Measurements from ENCODE around the gene EFNA5. TPM values are rescaled to one million over a fixed set of nuclear protein-coding genes. Genes with fewer than 3 reads are reported as not detected.

The EFNA5 gene
- total and polyA plus RNA-seq, 2 experiments from 2014 or later: 0.64 to 0.86 TPM

- no peak overlapping the region for H3K4me2 ChIP-seq (ENCODE audit: unreplicated experiment)
- no peak for TF ChIP-seq EZH2 (IDR thresholded peaks at IDR 0.05; ENCODE audit: insufficient read depth, poor library complexity, severe bottlenecking)
- TF ChIP-seq EZH2phosphoT487 (IDR thresholded peaks at IDR 0.05; ENCODE audit: insufficient read depth, low read depth): no peak
- H3K9me2 ChIP-seq (ENCODE audit: insufficient read depth): no peaks in the 10 kb centered on the region
- H3K9me3 ChIP-seq (ENCODE audit: low read depth): no peaks in the 10 kb centered on the region
- peaks cover 3% of the 10 kb centered on the region for H3K4me1 ChIP-seq (ENCODE audit: insufficient read depth)
- H3K27me3 ChIP-seq (replicated peaks; ENCODE audit: insufficient read depth): peaks cover 23% of the 10 kb centered on the region; the same call in 1 of the 2 replicates
- DNase-seq: no peak
- in situ Hi-C loops (cut with MboI): no loop called here
- H3K79me2 ChIP-seq (ENCODE audit: insufficient read depth): no peaks in the 10 kb centered on the region
- 74 to 81% methylated on average over 4 of the region's 4 CpGs for WGBS, 2 experiments (ENCODE audit: low coverage in 1 of 2, low lambda C conversion rate in 2 of 2, missing lambda C conversion rate in 2 of 2)
- H4K20me1 ChIP-seq (ENCODE audit: insufficient read depth): no peaks in the 10 kb centered on the region
- no peak overlapping the region for H3K4me3 ChIP-seq
- H2AFZ ChIP-seq: no peak overlapping the region
- H3K9ac ChIP-seq: no peak overlapping the region
- no peak overlapping the region for H3K27ac ChIP-seq
- no peaks in the 10 kb centered on the region for H3K36me3 ChIP-seq (ENCODE audit: low read depth)
- H3F3A ChIP-seq (ENCODE audit: insufficient read depth): no peaks in the 10 kb centered on the region
Measured at GRCh38 chr5:107474716-107475489, 195.8 kb downstream of the EFNA5 start.

GRCh38 chr5:107474361-107474715 is 196.4 kb downstream of the EFNA5 start:
- in situ Hi-C loops (cut with MboI): no loop called here
- Histone ChIP-seq H3K36me3 (ENCODE audit: low read depth) (no peaks in the 10 kb centered on the region), H3K9me3 (ENCODE audit: low read depth) (no peaks in the 10 kb centered on the region), H3K4me3 (no peak overlapping the region), H3K4me2 (ENCODE audit: unreplicated experiment) (no peak overlapping the region), H3K9ac (no peak overlapping the region), H4K20me1 (ENCODE audit: insufficient read depth) (no peaks in the 10 kb centered on the region), H2AFZ (no peak overlapping the region), H3F3A (ENCODE audit: insufficient read depth) (0 out of 2 replicates have a peak, but pooled peaks cover under 1% of the 10 kb centered on the region), H3K79me2 (ENCODE audit: insufficient read depth) (no peaks in the 10 kb centered on the region), H3K27me3 (replicated peaks; ENCODE audit: insufficient read depth) (peaks cover 20% of the 10 kb centered on the region; the same call in 1 of the 2 replicates), H3K4me1 (ENCODE audit: insufficient read depth) (peaks cover 9% of the 10 kb centered on the region), H3K9me2 (ENCODE audit: insufficient read depth) (no peaks in the 10 kb centered on the region), H3K27ac (no peak overlapping the region)
- TF ChIP-seq EZH2 (IDR thresholded peaks at IDR 0.05; ENCODE audit: insufficient read depth, poor library complexity, severe bottlenecking): no peak
- no peak for TF ChIP-seq EZH2phosphoT487 (IDR thresholded peaks at IDR 0.05; ENCODE audit: insufficient read depth, low read depth)
- no peak for DNase-seq
- 83 to 91% methylated on average over 3 of the region's 3 CpGs for WGBS, 2 experiments (ENCODE audit: low coverage in 1 of 2, low lambda C conversion rate in 2 of 2, missing lambda C conversion rate in 2 of 2)

- H2AFZ ChIP-seq: no peak overlapping the region
- H3K27me3 ChIP-seq (replicated peaks; ENCODE audit: insufficient read depth): peaks cover 20% of the 10 kb centered on the region; the same call in 1 of the 2 replicates
- H3K36me3 ChIP-seq (ENCODE audit: low read depth): no peaks in the 10 kb centered on the region
- no peaks in the 10 kb centered on the region for H4K20me1 ChIP-seq (ENCODE audit: insufficient read depth)
- peaks cover 11% of the 10 kb centered on the region for H3K4me1 ChIP-seq (ENCODE audit: insufficient read depth)
- no peak for TF ChIP-seq EZH2phosphoT487 (IDR thresholded peaks at IDR 0.05; ENCODE audit: insufficient read depth, low read depth)
- no peak overlapping the region for H3K4me3 ChIP-seq
- H3K4me2 ChIP-seq (ENCODE audit: unreplicated experiment): no peak overlapping the region
- DNase-seq: no peak
- H3K9me3 ChIP-seq (ENCODE audit: low read depth): no peaks in the 10 kb centered on the region
- 22 to 28% methylated on average over 2 of the region's 2 CpGs for WGBS, 2 experiments (ENCODE audit: low coverage in 1 of 2, low lambda C conversion rate in 2 of 2, missing lambda C conversion rate in 2 of 2)
- H3K27ac ChIP-seq: no peak overlapping the region
- no peaks in the 10 kb centered on the region for H3K79me2 ChIP-seq (ENCODE audit: insufficient read depth)
- no peak overlapping the region for H3K9ac ChIP-seq
- 0 out of 2 replicates have a peak, but pooled peaks cover 2% of the 10 kb centered on the region for H3F3A ChIP-seq (ENCODE audit: insufficient read depth)
- in situ Hi-C loops (cut with MboI): no loop called here
- no peaks in the 10 kb centered on the region for H3K9me2 ChIP-seq (ENCODE audit: insufficient read depth)
Measured at GRCh38 chr5:107472620-107473064, 198.1 kb downstream of the EFNA5 start.

GRCh38 chr5:107470295-107470582 is 200.5 kb downstream of the EFNA5 start:
- Histone ChIP-seq H3K79me2 (ENCODE audit: insufficient read depth) (no peaks in the 10 kb centered on the region), H3F3A (ENCODE audit: insufficient read depth) (0 out of 2 replicates have a peak, but pooled peaks cover 2% of the 10 kb centered on the region), H2AFZ (no peak overlapping the region), H3K4me1 (ENCODE audit: insufficient read depth) (peaks cover 11% of the 10 kb centered on the region), H3K4me3 (no peak overlapping the region), H3K36me3 (ENCODE audit: low read depth) (no peaks in the 10 kb centered on the region), H3K9ac (no peak overlapping the region), H4K20me1 (ENCODE audit: insufficient read depth) (no peaks in the 10 kb centered on the region), H3K4me2 (ENCODE audit: unreplicated experiment) (no peak overlapping the region), H3K9me2 (ENCODE audit: insufficient read depth) (no peaks in the 10 kb centered on the region), H3K9me3 (ENCODE audit: low read depth) (no peaks in the 10 kb centered on the region), H3K27me3 (replicated peaks; ENCODE audit: insufficient read depth) (peaks cover 26% of the 10 kb centered on the region), H3K27ac (no peak overlapping the region)
- in situ Hi-C loops (cut with MboI): no loop called here
- DNase-seq: no peak
- TF ChIP-seq EZH2phosphoT487 (IDR thresholded peaks at IDR 0.05; ENCODE audit: insufficient read depth, low read depth) (no peak), EZH2 (IDR thresholded peaks at IDR 0.05; ENCODE audit: insufficient read depth, poor library complexity, severe bottlenecking) (no peak)
- 15 to 30% methylated on average over 1 of the region's 1 CpG for WGBS, 2 experiments (ENCODE audit: low coverage in 1 of 2, low lambda C conversion rate in 2 of 2, missing lambda C conversion rate in 2 of 2)
